ENCODE results near the gene SPG7.

GRCh38 chr16:89481356-89481955, 26.7 kb upstream of the SPG7 start:
- TF ChIP-seq CTCF (IDR thresholded peaks at IDR 0.05) (no peak), POLR2AphosphoS5 (IDR thresholded peaks at IDR 0.05; ENCODE audit: insufficient read depth in 1 of 2, low read depth in 1 of 2) (no peak)

All from vagina (tissue), 2 donors.